ENCODE results near the gene KRIT1. TPM values are rescaled to one million over a fixed set of nuclear protein-coding genes. Genes with fewer than 3 reads are reported as not detected.

The KRIT1 gene
- total RNA-seq, 1 donor from 2014 or later, result 43.5 TPM

DNA sequence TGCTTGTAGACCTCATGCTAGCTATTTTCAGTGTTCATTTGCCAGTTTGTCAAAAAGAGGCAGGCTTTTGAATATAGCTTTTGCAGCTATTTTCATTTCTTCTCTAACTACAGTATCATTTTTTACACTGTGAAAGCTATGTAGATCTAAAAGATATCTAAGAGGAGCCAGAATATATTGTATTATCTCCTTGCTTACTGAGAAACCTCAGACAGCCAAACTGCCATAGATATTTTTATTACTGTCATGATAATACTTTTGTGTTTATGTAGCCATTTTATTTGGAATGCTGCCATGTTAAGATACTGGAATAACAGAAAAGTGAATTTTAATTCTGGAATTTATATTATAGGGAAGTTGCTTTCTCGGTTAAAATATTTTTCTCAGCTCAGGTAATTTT is 37.2 kb upstream of the KRIT1 start:
- Mint-ChIP-seq H3K9me3 (peaks cover 5% of the 10 kb centered on the region), H3K4me3 (no peak overlapping the region), H3K27me3 (no peaks in the 10 kb centered on the region), H3K27ac (no peak overlapping the region), H3K36me3 (peaks cover 9% of the 10 kb centered on the region), H3K4me1 (ENCODE audit: unreplicated experiment) (peaks cover 13% of the 10 kb centered on the region)
- DNase-seq (ENCODE audit: extremely low spot score, unreplicated experiment), result no peak
- TF ChIP-seq CTCF (conservative IDR thresholded peaks at IDR 0.05), result no peak

- Mint-ChIP-seq H3K27me3 (no peaks in the 10 kb centered on the region), H3K36me3 (peaks cover 7% of the 10 kb centered on the region), H3K4me1 (ENCODE audit: unreplicated experiment) (peaks cover 13% of the 10 kb centered on the region), H3K4me3 (no peak overlapping the region), H3K27ac (no peak overlapping the region), H3K9me3 (peaks cover 5% of the 10 kb centered on the region)
- DNase-seq (ENCODE audit: extremely low spot score, unreplicated experiment), result no peak
- no peak for TF ChIP-seq CTCF (conservative IDR thresholded peaks at IDR 0.05)
These were observed 36.6 kb upstream of the KRIT1 start for GRCh38 chr7:92282221-92282814.

- H3K36me3 Mint-ChIP-seq, result peaks cover 9% of the 10 kb centered on the region
- TF ChIP-seq CTCF (conservative IDR thresholded peaks at IDR 0.05), result no peak
- DNase-seq (ENCODE audit: extremely low spot score, unreplicated experiment), result no peak
- peaks cover 13% of the 10 kb centered on the region for H3K4me1 Mint-ChIP-seq (ENCODE audit: unreplicated experiment)
- no peak overlapping the region for H3K27ac Mint-ChIP-seq
- H3K27me3 Mint-ChIP-seq, result no peaks in the 10 kb centered on the region
- peaks cover 5% of the 10 kb centered on the region for H3K9me3 Mint-ChIP-seq
- H3K4me3 Mint-ChIP-seq, result no peak overlapping the region
These were observed 35.3 kb upstream of the KRIT1 start for GRCh38 chr7:92281031-92281430.

DNA sequence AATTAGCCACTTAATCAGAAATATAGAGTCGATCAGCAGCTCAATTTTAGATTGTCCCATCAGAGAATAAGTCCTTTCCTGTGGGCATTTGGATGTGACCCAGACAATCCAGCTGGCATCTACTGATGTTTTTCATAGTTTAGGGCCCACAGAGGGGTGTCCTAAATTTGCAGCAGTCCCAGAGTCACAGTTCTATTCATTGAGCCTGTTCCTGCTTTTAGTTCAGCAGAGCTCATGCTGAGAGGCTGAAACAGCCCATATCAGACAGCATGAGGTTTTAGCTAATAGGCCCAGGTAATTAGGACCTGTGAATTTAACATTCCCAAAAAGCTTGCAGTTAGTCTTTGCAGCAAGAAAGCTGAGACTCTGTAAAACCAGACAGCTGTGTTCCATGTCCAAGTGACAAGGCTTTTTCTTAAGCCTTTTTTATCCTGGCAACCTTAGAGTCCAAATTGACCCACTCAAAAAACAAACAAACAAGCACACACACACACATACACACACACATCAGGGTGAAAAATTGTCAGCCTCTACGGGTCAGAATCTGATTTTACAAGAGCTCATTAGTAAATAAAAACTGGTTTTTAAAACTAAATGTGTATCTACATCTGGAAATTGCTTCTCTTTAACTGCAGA is 33.8 kb upstream of the KRIT1 start:
- peaks cover 5% of the 10 kb centered on the region for H3K9me3 Mint-ChIP-seq
- no peaks in the 10 kb centered on the region for H3K27me3 Mint-ChIP-seq
- no peak for TF ChIP-seq CTCF (conservative IDR thresholded peaks at IDR 0.05)
- DNase-seq (ENCODE audit: extremely low spot score, unreplicated experiment), result no peak
- H3K4me1 Mint-ChIP-seq (ENCODE audit: unreplicated experiment), result peaks cover 13% of the 10 kb centered on the region
- H3K27ac Mint-ChIP-seq, result no peak overlapping the region
- H3K4me3 Mint-ChIP-seq, result no peak overlapping the region
- H3K36me3 Mint-ChIP-seq, result peaks cover 9% of the 10 kb centered on the region

GRCh38 chr7:92276460-92276864 is 30.7 kb upstream of the KRIT1 start:
- H3K27me3 Mint-ChIP-seq, result no peaks in the 10 kb centered on the region
- TF ChIP-seq CTCF (conservative IDR thresholded peaks at IDR 0.05), result no peak
- H3K9me3 Mint-ChIP-seq, result peaks cover 8% of the 10 kb centered on the region
- H3K36me3 Mint-ChIP-seq, result peaks cover 14% of the 10 kb centered on the region
- no peak overlapping the region for H3K27ac Mint-ChIP-seq
- peaks cover 13% of the 10 kb centered on the region for H3K4me1 Mint-ChIP-seq (ENCODE audit: unreplicated experiment)
- H3K4me3 Mint-ChIP-seq, result no peak overlapping the region
- no peak for DNase-seq (ENCODE audit: extremely low spot score, unreplicated experiment)
